NT2/D1 (cell line): Measurements from ENCODE around the gene NSUN3.

Experiments
- SUZ12 ChIP-seq: IDR thresholded peaks from 2 replicates; pipeline ENCODE4 v1.6.1; 2011; ENCODE audit not compliant: insufficient read length, insufficient read depth; ENCODE audit errors: extremely low read depth
- ZNF274 ChIP-seq: IDR thresholded peaks from 2 replicates; pipeline ENCODE4 v1.6.1; 2011; ENCODE audit warnings: mild to moderate bottlenecking, low read depth, low read length

DNA sequence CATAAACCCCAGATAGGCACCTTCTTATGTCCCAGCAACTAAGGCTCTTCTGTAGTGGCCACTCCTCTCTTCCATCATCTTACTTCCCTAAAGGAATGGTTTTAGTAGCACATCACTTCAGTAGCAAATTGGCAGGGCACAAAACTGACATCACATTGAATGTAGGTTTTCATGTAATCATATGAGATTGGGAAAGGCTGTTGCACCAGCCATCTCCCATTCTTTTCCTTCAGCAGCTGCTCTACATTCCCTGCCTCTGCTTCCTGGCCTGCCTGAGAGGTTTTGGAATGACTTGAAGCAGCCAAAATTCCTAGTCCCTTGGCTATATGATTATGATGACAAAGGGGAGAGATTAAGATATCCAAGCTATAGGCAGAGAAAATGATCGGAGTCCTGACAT lies 36.5 kb downstream of the NSUN3 start:
- TF ChIP-seq ZNF274, result no peak
- TF ChIP-seq SUZ12, result no peak
